Skin epidermis (tissue), 12 donors: ENCODE results near the gene CLIC1.

Experiments used
- H3K27ac ChIP-seq, 21 experiments: fragments of 200-600 bp; sonication (generic) in 11 of 21; one replicate each; pipeline ENCODE4 v1.5.0; 2020; ENCODE audit warnings: mild to moderate bottlenecking in 3 of 21, inconsistent platforms in 2 of 21, moderate library complexity in 2 of 21
- H3K4me3 ChIP-seq, 7 experiments: fragments of 200-600 bp; sonication (generic) in 2 of 7; one replicate each; pipeline ENCODE4 v1.5.0; 2020; ENCODE audit warnings: inconsistent platforms in 2 of 7, mild to moderate bottlenecking in 2 of 7, moderate library complexity in 1 of 7

The CLIC1 gene

GRCh38 chr6:31769684-31770371, 33.5 kb upstream of the CLIC1 start:
- no peak overlapping the region for H3K4me3 ChIP-seq

GRCh38 chr6:31768363-31769257, 32.3 kb upstream of the CLIC1 start:
- peak overlapping the region in 2 of 21 experiments; percentile 34 to 39 for H3K27ac ChIP-seq
- no peak overlapping the region for H3K4me3 ChIP-seq

More at GRCh38 chr6:31769684-31770371, 33.5 kb upstream of the CLIC1 start:
- H3K27ac ChIP-seq, result no peak overlapping the region

- Histone ChIP-seq H3K4me3 (no peak overlapping the region), H3K27ac (no peak overlapping the region)
These were observed 30.8 kb upstream of the CLIC1 start for GRCh38 chr6:31767096-31767645.

- Histone ChIP-seq H3K27ac (no peak overlapping the region), H3K4me3 (no peak overlapping the region)
These were observed 29.8 kb upstream of the CLIC1 start for GRCh38 chr6:31765910-31766794.

- H3K4me3 ChIP-seq, result no peak overlapping the region
These were observed 29.2 kb upstream of the CLIC1 start for GRCh38 chr6:31765559-31765909.

GRCh38 chr6:31764198-31764597, 27.9 kb upstream of the CLIC1 start:
- H3K4me3 ChIP-seq, result no peak overlapping the region
- H3K27ac ChIP-seq, result peak overlapping the region in 1 of 21 experiments; percentile 40

More at GRCh38 chr6:31765559-31765909, 29.2 kb upstream of the CLIC1 start:
- H3K27ac ChIP-seq, result no peak overlapping the region

- H3K4me3 ChIP-seq, result no peak overlapping the region
- H3K27ac ChIP-seq, result peak overlapping the region in 5 of 21 experiments; percentile 17 to 43 (median 29)
These were observed 27.2 kb upstream of the CLIC1 start for GRCh38 chr6:31763619-31763940.

GRCh38 chr6:31762878-31763618, 26.7 kb upstream of the CLIC1 start:
- H3K27ac ChIP-seq, result peak overlapping the region in 6 of 21 experiments; percentile 17 to 43 (median 30)
- no peak overlapping the region for H3K4me3 ChIP-seq

- peak within 1 kb of the TSS in 6 of 21 experiments; percentile 17 to 43 (median 30) for H3K27ac ChIP-seq
- no peak within 1 kb of the TSS for H3K4me3 ChIP-seq
These were observed 26.0 kb upstream of the CLIC1 start, which contains the start of gene SAPCD1 for GRCh38 chr6:31762356-31762755. Gene SAPCD1, plus strand, starts transcription at chr6:31762656. Its CDS starts 399 bp downstream, at chr6:31763055.

GRCh38 chr6:31761343-31761742, 25.0 kb upstream of the CLIC1 start:
- no peak overlapping the region for H3K4me3 ChIP-seq
- no peak overlapping the region for H3K27ac ChIP-seq

GRCh38 chr6:31760790-31761189, 24.5 kb upstream of the CLIC1 start:
- Histone ChIP-seq H3K4me3 (no peak overlapping the region), H3K27ac (no peak overlapping the region)

GRCh38 chr6:31758281-31758680, 22.0 kb upstream of the CLIC1 start:
- Histone ChIP-seq H3K27ac (no peak overlapping the region), H3K4me3 (no peak overlapping the region)

- no peak overlapping the region for H3K4me3 ChIP-seq
These were observed 16.5 kb upstream of the CLIC1 start for GRCh38 chr6:31752739-31753319.

GRCh38 chr6:31750411-31751022, 14.2 kb upstream of the CLIC1 start:
- no peak overlapping the region for H3K27ac ChIP-seq
- H3K4me3 ChIP-seq, result no peak overlapping the region

More at GRCh38 chr6:31752739-31753319, 16.5 kb upstream of the CLIC1 start:
- H3K27ac ChIP-seq, result no peak overlapping the region

GRCh38 chr6:31749301-31750036, 13.1 kb upstream of the CLIC1 start:
- Histone ChIP-seq H3K27ac (no peak overlapping the region), H3K4me3 (no peak overlapping the region)

GRCh38 chr6:31744422-31744821, 8.1 kb upstream of the CLIC1 start:
- H3K27ac ChIP-seq, result no peak overlapping the region

GRCh38 chr6:31742894-31743293, 6.6 kb upstream of the CLIC1 start:
- Histone ChIP-seq H3K4me3 (no peak overlapping the region), H3K27ac (no peak overlapping the region)

More at GRCh38 chr6:31744422-31744821, 8.1 kb upstream of the CLIC1 start:
- no peak overlapping the region for H3K4me3 ChIP-seq
